ENCODE results near the gene TOMM6. TPM values are rescaled to one million over a fixed set of nuclear protein-coding genes. Genes with fewer than 3 reads are reported as not detected.

TOMM6 gene
- total RNA-seq, 1 donor from 2014 or later = 167 TPM

GRCh38 chr6:41775293-41775882, 12.1 kb upstream of the TOMM6 start:
- peak overlapping the region; percentile 15 for H3K4me3 Mint-ChIP-seq (ENCODE audit: unreplicated experiment)
- H3K36me3 Mint-ChIP-seq (ENCODE audit: low read depth, unreplicated experiment) = peaks cover 35% of the 10 kb centered on the region
- H3K27me3 Mint-ChIP-seq (ENCODE audit: unreplicated experiment) = no peaks in the 10 kb centered on the region

DNA sequence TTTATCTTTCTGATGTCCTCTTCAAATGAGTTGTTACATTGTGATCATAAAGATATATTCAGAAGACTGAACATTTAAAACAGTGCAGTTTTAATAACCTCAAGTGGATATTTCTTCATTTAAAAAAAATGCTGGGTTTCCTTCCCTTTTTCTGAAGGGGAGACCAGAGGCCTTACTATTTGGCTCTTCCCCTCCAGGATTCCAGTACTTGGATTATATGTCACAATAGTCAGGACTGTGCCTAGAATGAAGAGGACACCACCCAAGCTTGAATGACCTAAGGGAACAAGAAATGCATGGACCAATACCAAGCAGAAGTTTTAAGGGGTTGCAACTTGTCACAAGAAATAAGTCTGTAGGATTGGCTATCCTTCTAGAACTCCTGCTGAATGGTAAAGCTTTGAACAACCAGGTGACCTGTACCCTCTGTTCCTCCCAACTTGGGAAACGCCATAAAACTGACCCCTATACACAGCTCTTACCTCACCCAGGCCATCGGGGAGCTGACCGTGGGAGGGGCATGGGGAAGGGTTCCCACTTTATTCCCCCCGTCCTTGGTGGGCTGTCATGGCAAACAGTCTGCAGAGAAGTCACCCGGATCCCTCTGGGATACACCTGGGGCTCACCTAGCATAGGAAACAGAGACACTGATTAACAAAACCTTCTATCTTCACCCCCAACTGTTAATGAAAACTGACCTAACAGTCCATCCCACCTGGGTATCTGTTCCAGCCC, 9.8 kb upstream of the TOMM6 start:
- H3K36me3 Mint-ChIP-seq (ENCODE audit: low read depth, unreplicated experiment) = peaks cover 21% of the 10 kb centered on the region
- peaks cover 5% of the 10 kb centered on the region for H3K27me3 Mint-ChIP-seq (ENCODE audit: unreplicated experiment)
- H3K27ac Mint-ChIP-seq (ENCODE audit: unreplicated experiment) = no peak overlapping the region
- TF ChIP-seq, protein P1, sequence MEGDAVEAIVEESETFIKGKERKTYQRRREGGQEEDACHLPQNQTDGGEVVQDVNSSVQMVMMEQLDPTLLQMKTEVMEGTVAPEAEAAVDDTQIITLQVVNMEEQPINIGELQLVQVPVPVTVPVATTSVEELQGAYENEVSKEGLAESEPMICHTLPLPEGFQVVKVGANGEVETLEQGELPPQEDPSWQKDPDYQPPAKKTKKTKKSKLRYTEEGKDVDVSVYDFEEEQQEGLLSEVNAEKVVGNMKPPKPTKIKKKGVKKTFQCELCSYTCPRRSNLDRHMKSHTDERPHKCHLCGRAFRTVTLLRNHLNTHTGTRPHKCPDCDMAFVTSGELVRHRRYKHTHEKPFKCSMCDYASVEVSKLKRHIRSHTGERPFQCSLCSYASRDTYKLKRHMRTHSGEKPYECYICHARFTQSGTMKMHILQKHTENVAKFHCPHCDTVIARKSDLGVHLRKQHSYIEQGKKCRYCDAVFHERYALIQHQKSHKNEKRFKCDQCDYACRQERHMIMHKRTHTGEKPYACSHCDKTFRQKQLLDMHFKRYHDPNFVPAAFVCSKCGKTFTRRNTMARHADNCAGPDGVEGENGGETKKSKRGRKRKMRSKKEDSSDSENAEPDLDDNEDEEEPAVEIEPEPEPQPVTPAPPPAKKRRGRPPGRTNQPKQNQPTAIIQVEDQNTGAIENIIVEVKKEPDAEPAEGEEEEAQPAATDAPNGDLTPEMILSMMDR (IDR thresholded peaks at IDR 0.05; ENCODE audit: unreplicated experiment) = no peak
- no peaks in the 10 kb centered on the region for H3K9me3 Mint-ChIP-seq (ENCODE audit: unreplicated experiment)
- DNase-seq (ENCODE audit: low spot score) = no peak
- H3K4me1 Mint-ChIP-seq (ENCODE audit: unreplicated experiment) = peaks cover 19% of the 10 kb centered on the region
- peak overlapping the region; percentile 19 for H3K4me3 Mint-ChIP-seq (ENCODE audit: unreplicated experiment)

More at GRCh38 chr6:41775293-41775882, 12.1 kb upstream of the TOMM6 start:
- Mint-ChIP-seq H3K4me1 (ENCODE audit: unreplicated experiment) (peaks cover 11% of the 10 kb centered on the region), H3K9me3 (ENCODE audit: unreplicated experiment) (no peaks in the 10 kb centered on the region), H3K27ac (ENCODE audit: unreplicated experiment) (no peak overlapping the region)
- DNase-seq (ENCODE audit: low spot score) = no peak
- TF ChIP-seq, protein P1 (IDR thresholded peaks at IDR 0.05; ENCODE audit: unreplicated experiment) = no peak

DNA sequence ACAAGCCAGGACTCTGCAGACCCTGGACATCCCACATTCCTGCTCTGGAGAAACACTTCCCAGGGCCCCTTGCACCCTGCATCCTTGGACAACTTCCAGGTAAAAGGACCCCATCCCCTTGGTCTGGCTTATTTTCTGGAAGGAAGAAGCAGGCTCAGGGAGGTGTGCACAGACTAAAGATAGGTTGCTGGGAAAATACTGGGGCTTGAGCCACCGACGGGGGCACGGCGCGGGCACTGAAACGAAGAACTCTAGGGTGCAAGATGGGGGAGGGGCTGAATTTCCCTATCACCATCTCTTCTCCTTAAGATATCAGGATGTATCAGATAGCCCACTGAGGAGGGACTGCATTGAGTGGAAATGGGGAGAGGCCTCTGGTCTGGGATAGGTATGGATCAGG, 8.6 kb upstream of the TOMM6 start:
- peaks cover 5% of the 10 kb centered on the region for H3K27me3 Mint-ChIP-seq (ENCODE audit: unreplicated experiment)
- H3K36me3 Mint-ChIP-seq (ENCODE audit: low read depth, unreplicated experiment) = peaks cover 24% of the 10 kb centered on the region
- no peaks in the 10 kb centered on the region for H3K9me3 Mint-ChIP-seq (ENCODE audit: unreplicated experiment)
- TF ChIP-seq, protein P1 (IDR thresholded peaks at IDR 0.05; ENCODE audit: unreplicated experiment) = no peak
- peaks cover 29% of the 10 kb centered on the region for H3K4me1 Mint-ChIP-seq (ENCODE audit: unreplicated experiment)
- H3K27ac Mint-ChIP-seq (ENCODE audit: unreplicated experiment) = peak overlapping the region; percentile 86
- peak overlapping the region; percentile 97 for H3K4me3 Mint-ChIP-seq (ENCODE audit: unreplicated experiment)
- DNase-seq (ENCODE audit: low spot score) = no peak

DNA sequence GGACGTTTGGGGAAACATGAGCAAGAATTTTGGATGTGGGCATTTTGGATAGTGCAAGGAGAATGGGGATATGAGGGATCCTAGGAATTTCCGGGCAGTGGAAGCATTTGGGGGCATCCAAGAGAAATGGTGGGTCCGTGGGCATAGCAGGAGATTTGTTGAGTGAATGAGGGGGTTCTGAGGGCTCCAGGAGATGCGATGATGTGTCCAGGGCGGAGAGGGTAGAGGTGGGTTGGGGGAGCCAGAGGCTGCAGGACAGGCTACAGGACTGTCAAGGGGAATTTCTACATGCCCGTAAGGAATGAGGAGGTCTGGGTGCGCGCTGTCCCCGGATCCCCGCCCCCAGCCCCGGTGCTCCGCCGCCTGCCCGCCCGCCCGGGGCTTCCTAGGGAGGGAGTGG, 8.2 kb upstream of the TOMM6 start:
- Mint-ChIP-seq H3K9me3 (ENCODE audit: unreplicated experiment) (no peaks in the 10 kb centered on the region), H3K4me3 (ENCODE audit: unreplicated experiment) (peak overlapping the region; percentile 97), H3K4me1 (ENCODE audit: unreplicated experiment) (peaks cover 33% of the 10 kb centered on the region), H3K27ac (ENCODE audit: unreplicated experiment) (peak overlapping the region; percentile 86), H3K27me3 (ENCODE audit: unreplicated experiment) (peaks cover 5% of the 10 kb centered on the region), H3K36me3 (ENCODE audit: low read depth, unreplicated experiment) (peaks cover 23% of the 10 kb centered on the region)
- no peak for DNase-seq (ENCODE audit: low spot score)
- TF ChIP-seq, protein P1 (IDR thresholded peaks at IDR 0.05; ENCODE audit: unreplicated experiment) = no peak
